Stomach (tissue), 4 donors: Measurements from ENCODE around the gene TNFRSF25.
"Not testable (repeated sequence)": the region's sequence is repeated elsewhere in the genome, so short reads cannot be mapped to it uniquely, and the experiment has no call there.

ENCODE experiments used
- POLR2A ChIP-seq, 4 donors: fragments of 450-650 bp; IDR thresholded peaks; one replicate each; pipeline ENCODE4 v1.6.1; 2016; ENCODE audit warnings: antibody characterized with exemption in 4 of 4, control low read depth in 2 of 4, mild to moderate bottlenecking in 1 of 4, moderate library complexity in 1 of 4
- POLR2AphosphoS5 ChIP-seq, 3 donors: sonication (generic); formaldehyde crosslinking; IDR thresholded peaks; one replicate each; pipeline ENCODE4 v1.6.1; 2016; ENCODE audit warnings: antibody characterized with exemption in 3 of 3
- TF ChIP-seq, protein P1 (sequence below), 7 experiments: fragments of 450-650 bp in 4 of 7; fragments of 200-600 bp in 3 of 7; sonication (generic) in 3 of 7; IDR thresholded peaks; one replicate each; pipeline ENCODE4 v1.5.1; 2016 to 2019; ENCODE audit warnings: antibody characterized with exemption in 7 of 7, control low read depth in 2 of 7, mild to moderate bottlenecking in 1 of 7

DNA sequence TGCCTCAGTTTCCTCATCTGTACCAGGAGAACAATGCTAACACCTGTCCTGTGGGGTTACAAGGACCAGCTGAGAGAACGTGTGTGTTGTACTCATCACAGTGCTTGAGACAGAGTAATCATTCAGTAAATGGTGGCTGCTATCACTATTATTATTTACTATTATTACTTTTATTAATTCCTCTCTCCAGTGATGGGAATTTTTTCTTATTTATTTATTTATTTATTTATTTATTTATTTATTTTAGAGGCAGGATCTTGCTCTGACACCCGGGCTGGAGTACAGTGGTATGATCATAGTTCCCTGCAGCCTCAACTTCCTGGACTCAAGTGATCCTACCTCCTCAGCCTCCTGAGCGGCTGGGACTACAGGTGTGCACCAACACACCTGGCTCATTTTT is 29.7 kb downstream of the TNFRSF25 start:
- TF ChIP-seq, protein P1, sequence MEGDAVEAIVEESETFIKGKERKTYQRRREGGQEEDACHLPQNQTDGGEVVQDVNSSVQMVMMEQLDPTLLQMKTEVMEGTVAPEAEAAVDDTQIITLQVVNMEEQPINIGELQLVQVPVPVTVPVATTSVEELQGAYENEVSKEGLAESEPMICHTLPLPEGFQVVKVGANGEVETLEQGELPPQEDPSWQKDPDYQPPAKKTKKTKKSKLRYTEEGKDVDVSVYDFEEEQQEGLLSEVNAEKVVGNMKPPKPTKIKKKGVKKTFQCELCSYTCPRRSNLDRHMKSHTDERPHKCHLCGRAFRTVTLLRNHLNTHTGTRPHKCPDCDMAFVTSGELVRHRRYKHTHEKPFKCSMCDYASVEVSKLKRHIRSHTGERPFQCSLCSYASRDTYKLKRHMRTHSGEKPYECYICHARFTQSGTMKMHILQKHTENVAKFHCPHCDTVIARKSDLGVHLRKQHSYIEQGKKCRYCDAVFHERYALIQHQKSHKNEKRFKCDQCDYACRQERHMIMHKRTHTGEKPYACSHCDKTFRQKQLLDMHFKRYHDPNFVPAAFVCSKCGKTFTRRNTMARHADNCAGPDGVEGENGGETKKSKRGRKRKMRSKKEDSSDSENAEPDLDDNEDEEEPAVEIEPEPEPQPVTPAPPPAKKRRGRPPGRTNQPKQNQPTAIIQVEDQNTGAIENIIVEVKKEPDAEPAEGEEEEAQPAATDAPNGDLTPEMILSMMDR (IDR thresholded peaks at IDR 0.05), result not testable (repeated sequence)
- TF ChIP-seq POLR2A, POLR2AphosphoS5 (IDR thresholded peaks at IDR 0.05): not testable (repeated sequence)
